B cell (primary cell): ENCODE data around the gene MTMR8. TPM values are rescaled to one million over a fixed set of nuclear protein-coding genes. Genes with fewer than 3 reads are reported as not detected.

Experiments
- ATAC-seq: fragments of 200-7000 bp; cut with Tn5 transposase; one replicate; pipeline ENCODE4 v1.10.0; 2021; ENCODE audit warnings: low read depth, mild to moderate bottlenecking, moderate number of reproducible peaks, moderate library complexity
- CTCF ChIA-PET: fragments of 350-600 bp; sonication (Branson Sonifier 250); formaldehyde crosslinking; loops from one replicate; lab custom pipeline; 2021; ENCODE audit warnings: antibody characterized with exemption, inconsistent platforms; lab: Charles Lee
- POLR2A ChIA-PET: fragments of 350-600 bp; sonication (Branson Sonifier 250); formaldehyde crosslinking; loops from one replicate; lab custom pipeline; 2021; ENCODE audit warnings: antibody characterized with exemption; lab: Charles Lee
- DNase-seq: peaks from one replicate; pipeline ENCODE4 v3.0.0; 2013
- H2AFZ ChIP-seq: 2 replicates; pipeline ENCODE4 v1.6.1; 2012; ENCODE audit warnings: mild to moderate bottlenecking, low read depth, low read length; ENCODE audit not compliant: insufficient read depth, poor library complexity, severe bottlenecking
- H3K27ac ChIP-seq, 2 donors: 1 replicate in 1 of 2; 2 replicates in 1 of 2; pipeline ENCODE4 v1.5.1; 2012 to 2013; ENCODE audit warnings: low read length in 2 of 2, mild to moderate bottlenecking in 2 of 2, moderate library complexity in 1 of 2
- H3K27me3 ChIP-seq, 4 experiments: fragments of 200-600 bp in 1 of 4; sonication (generic) in 1 of 4; replicated peaks in 1 of 4; 1 replicate in 2 of 4; 2 replicates in 2 of 4; pipeline versions ENCODE4 v1.6.1 to v1.7.0; 2013 to 2016; ENCODE audit warnings: low read length in 3 of 4, mild to moderate bottlenecking in 2 of 4, mixed read lengths in 1 of 4, moderate library complexity in 1 of 4; ENCODE audit not compliant: insufficient read depth in 4 of 4, control insufficient read depth in 3 of 4; ENCODE audit errors: control extremely low read depth in 1 of 4
- H3K36me3 ChIP-seq, 2 experiments: replicated peaks in 1 of 2; 1 replicate in 1 of 2; 2 replicates in 1 of 2; pipeline versions ENCODE4 v1.6.1 to v1.7.1; 2013; ENCODE audit warnings: low read length in 1 of 2; ENCODE audit not compliant: insufficient read depth in 2 of 2, control insufficient read depth in 1 of 2; ENCODE audit errors: control extremely low read depth in 1 of 2, extremely low read depth in 1 of 2
- H3K4me1 ChIP-seq, 2 donors: fragments of 200-600 bp in 1 of 2; sonication (generic) in 1 of 2; 1 replicate in 1 of 2; 2 replicates in 1 of 2; pipeline versions ENCODE4 v1.5.1 to v1.6.1; 2013 to 2017; ENCODE audit warnings: low read length in 2 of 2; ENCODE audit not compliant: control insufficient read depth in 2 of 2, insufficient read depth in 2 of 2
- H3K4me2 ChIP-seq: replicated peaks from 2 replicates; pipeline ENCODE3; 2012; ENCODE audit warnings: mild to moderate bottlenecking, low read depth, low read length; ENCODE audit not compliant: poor library complexity, severe bottlenecking
- H3K4me3 ChIP-seq, 5 experiments: fragments of 200-600 bp in 1 of 5; sonication (generic) in 1 of 5; 1 replicate in 3 of 5; 2 replicates in 2 of 5; pipeline versions ENCODE4 v1.5.1 to v1.7.0; 2011 to 2016; ENCODE audit warnings: low read length in 4 of 5, mild to moderate bottlenecking in 4 of 5, low read depth in 2 of 5, control low read depth in 1 of 5, moderate library complexity in 1 of 5; ENCODE audit not compliant: insufficient read depth in 1 of 5; ENCODE audit errors: control extremely low read depth in 1 of 5, extremely low read depth in 1 of 5
- H3K79me2 ChIP-seq: fragments of 200-600 bp; sonication (generic); one replicate; pipeline ENCODE4 v1.6.0; 2016; ENCODE audit warnings: low read length; ENCODE audit not compliant: control insufficient read depth, insufficient read depth
- H3K9ac ChIP-seq: fragments of 200-600 bp; sonication (generic); 2 replicates; pipeline ENCODE4 v1.6.1; 2017; ENCODE audit warnings: mild to moderate bottlenecking, low read length, moderate library complexity
- H3K9me3 ChIP-seq, 3 donors: one replicate each; pipeline versions ENCODE4 v1.6.1 to v1.7.1; 2013; ENCODE audit warnings: low read length in 2 of 3; ENCODE audit not compliant: control insufficient read depth in 2 of 3, insufficient read depth in 1 of 3; ENCODE audit errors: control extremely low read depth in 1 of 3
- H4K20me1 ChIP-seq: 2 replicates; pipeline ENCODE4 v1.6.0; 2012; ENCODE audit warnings: mild to moderate bottlenecking, low read length; ENCODE audit not compliant: insufficient read depth, control insufficient read depth, poor library complexity, severe bottlenecking
- H3K27ac Mint-ChIP-seq: one replicate; pipeline ENCODE4 v1.8.0; 2021; ENCODE audit warnings: mixed read lengths
- H3K27me3 Mint-ChIP-seq: one replicate; pipeline ENCODE4 v1.8.0; 2021; ENCODE audit warnings: mixed read lengths
- H3K4me1 Mint-ChIP-seq: one replicate; pipeline ENCODE4 v1.8.0; 2021; ENCODE audit warnings: mixed read lengths
- H3K4me3 Mint-ChIP-seq: one replicate; pipeline ENCODE4 v1.8.0; 2021; ENCODE audit warnings: mixed read lengths
- H3K9me3 Mint-ChIP-seq: one replicate; pipeline ENCODE4 v1.8.0; 2022; ENCODE audit warnings: mixed read lengths; ENCODE audit not compliant: insufficient read depth
- CTCF ChIP-seq: fragments of 200-600 bp; IDR thresholded peaks from one replicate; pipeline ENCODE4 v1.8.0; 2022; ENCODE audit warnings: antibody characterized with exemption, mild to moderate bottlenecking
- EZH2 ChIP-seq: IDR thresholded peaks from 2 replicates; pipeline ENCODE4 v1.6.1; 2012; ENCODE audit warnings: borderline replicate concordance, low read depth, mild to moderate bottlenecking, moderate library complexity, low read length; ENCODE audit not compliant: insufficient read depth, poor library complexity, severe bottlenecking
- WGBS: methylation state at CpG from one replicate; pipeline ENCODE4 v1.1.5; 2013; ENCODE audit warnings: missing lambda C conversion rate; ENCODE audit not compliant: insufficient coverage; 5-methylcytosine and 5-hydroxymethylcytosine counted together
- intact Hi-C: fragments of 100-400 bp; cut with micrococcal nuclease; formaldehyde crosslinking; loops from one replicate; pipeline ENCODE4 v1.10.0; 2022
- polyA plus RNA-seq: library from polyadenylated mRNA; depleted of rRNA; stranded (reverse); fragments of >200 nt; gene quantifications from 2 replicates; pipeline ENCODE4 v1.2.3, GENCODE V29; 2012
- total RNA-seq, 2 donors: library from RNA; stranded (reverse); fragments of 120-200 nt in 1 of 2; gene quantifications; 1 replicate in 1 of 2; 2 replicates in 1 of 2; pipeline versions ENCODE4 v1.2.3 to v1.2.4, GENCODE V29; 2013 to 2022

MTMR8 gene
- total and polyA plus RNA-seq, 2 donors (not counting 1 experiment from before 2014, with no cell fraction given) = 1.8 to 11.8 TPM

GRCh38 chrX:64230123-64230970, 164.9 kb downstream of the MTMR8 start, which contains the start of gene ASB12:
Gene ASB12 (minus strand): TSS chrX:64230607. CDS start chrX:64225650, 4,957 bp downstream.
- no peaks in the 10 kb centered on the region for H3K36me3 ChIP-seq
- H3K79me2 ChIP-seq = no peaks in the 10 kb centered on the region
- H3K9me3 ChIP-seq = no peaks in the 10 kb centered on the region
- Mint-ChIP-seq H3K27ac (no peak within 1 kb of the TSS), H3K4me3 (no peak within 1 kb of the TSS), H3K27me3 (no peaks in the 10 kb centered on the region), H3K9me3 (no peaks in the 10 kb centered on the region), H3K4me1 (no peaks in the 10 kb centered on the region)
- H3K9ac ChIP-seq = no peak within 1 kb of the TSS
- ATAC-seq (no peak), DNase-seq (no peak)
- no peak within 1 kb of the TSS for H3K27ac ChIP-seq
- H3K27me3 ChIP-seq = no peaks in the 10 kb centered on the region
- TF ChIP-seq EZH2 (no peak), CTCF (no peak)
- no peaks in the 10 kb centered on the region for H3K4me1 ChIP-seq
- H3K4me2 ChIP-seq = no peak within 1 kb of the TSS
- no peaks in the 10 kb centered on the region for H4K20me1 ChIP-seq
- H3K4me3 ChIP-seq = no peak within 1 kb of the TSS
- intact Hi-C loops = no loop called here
- ChIA-PET CTCF (no interaction called here), POLR2A (no interaction called here)
- 100% methylated on average over 3 of the region's 17 CpGs for WGBS
- no peak within 1 kb of the TSS for H2AFZ ChIP-seq

- H3K4me1 Mint-ChIP-seq = no peaks in the 10 kb centered on the region
- no peaks in the 10 kb centered on the region for H3K9me3 Mint-ChIP-seq
- no peak overlapping the region for H3K27ac Mint-ChIP-seq
- no peak overlapping the region for H3K4me3 Mint-ChIP-seq
- H3K4me2 ChIP-seq = no peak overlapping the region
- no peaks in the 10 kb centered on the region for H3K79me2 ChIP-seq
- no peak overlapping the region for H3K4me3 ChIP-seq
- ChIA-PET CTCF (interaction anchor here (1.1 kb wide), 1 partner anchor 1299 kb away, joined by 3 read pairs; no protein-coding TSS in a partner anchor), POLR2A (no interaction called here)
- H3K9me3 ChIP-seq = no peaks in the 10 kb centered on the region
- intact Hi-C loops = no loop called here
- no peak overlapping the region for H2AFZ ChIP-seq
- H3K27ac ChIP-seq = no peak overlapping the region
- H4K20me1 ChIP-seq = no peaks in the 10 kb centered on the region
- ATAC-seq = no peak
- no peaks in the 10 kb centered on the region for H3K27me3 Mint-ChIP-seq
- no peaks in the 10 kb centered on the region for H3K36me3 ChIP-seq
- no peak for TF ChIP-seq EZH2
- no peak for TF ChIP-seq CTCF
- no peak for DNase-seq
- H3K4me1 ChIP-seq = no peaks in the 10 kb centered on the region
- WGBS = no CpG with 5 or more reads among the region's 3 CpGs
- no peaks in the 10 kb centered on the region for H3K27me3 ChIP-seq
- H3K9ac ChIP-seq = no peak overlapping the region
Observed at GRCh38 chrX:64229154-64229553, 166.1 kb downstream of the MTMR8 start.
